CD4-positive, alpha-beta T cell treated with Interleukin-4 for 1 hour (primary cell): ENCODE results near the gene FAM3B.

ENCODE experiments used
- DNase-seq, 2 donors: peaks; one replicate each; pipeline ENCODE4 v3.0.0-alpha.2; 2020 to 2022

FAM3B gene

GRCh38 chr21:41369920-41370839 is 53.6 kb downstream of the FAM3B start:
- peak; percentile 36 to 51 for DNase-seq

- DNase-seq = peak in 1 of 2 donors; percentile 2
Measured at GRCh38 chr21:41370840-41371684, 54.5 kb downstream of the FAM3B start.

DNA sequence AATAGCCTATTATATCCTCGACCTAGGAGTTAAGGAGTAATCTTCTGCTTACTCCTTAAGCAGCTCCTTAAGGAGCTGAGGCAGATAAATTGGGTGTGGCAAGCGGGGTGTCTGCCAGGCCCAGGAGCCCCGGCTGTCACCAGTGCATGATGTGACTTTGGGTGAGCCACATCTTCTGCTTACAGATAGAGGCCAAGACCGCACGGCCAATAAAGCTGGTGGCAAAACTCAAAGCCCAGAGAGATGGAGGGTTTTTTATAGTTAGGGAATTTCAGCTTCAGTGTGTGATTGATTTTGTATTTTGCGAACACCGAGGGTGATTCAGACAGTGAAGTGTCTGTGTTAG is 55.1 kb downstream of the FAM3B start:
- DNase-seq = peak in 1 of 2 donors; percentile 7

GRCh38 chr21:41373253-41373652 is 56.7 kb downstream of the FAM3B start:
- DNase-seq = peak in 1 of 2 donors; percentile 7

GRCh38 chr21:41373763-41374162 is 57.2 kb downstream of the FAM3B start:
- DNase-seq = peak in 1 of 2 donors; percentile 3

- DNase-seq = peak in 1 of 2 donors; percentile 4
Measured at GRCh38 chr21:41374177-41374712, 57.6 kb downstream of the FAM3B start.

- DNase-seq = peak in 1 of 2 donors; percentile 10
Measured at GRCh38 chr21:41374867-41375533, 58.4 kb downstream of the FAM3B start.

DNA sequence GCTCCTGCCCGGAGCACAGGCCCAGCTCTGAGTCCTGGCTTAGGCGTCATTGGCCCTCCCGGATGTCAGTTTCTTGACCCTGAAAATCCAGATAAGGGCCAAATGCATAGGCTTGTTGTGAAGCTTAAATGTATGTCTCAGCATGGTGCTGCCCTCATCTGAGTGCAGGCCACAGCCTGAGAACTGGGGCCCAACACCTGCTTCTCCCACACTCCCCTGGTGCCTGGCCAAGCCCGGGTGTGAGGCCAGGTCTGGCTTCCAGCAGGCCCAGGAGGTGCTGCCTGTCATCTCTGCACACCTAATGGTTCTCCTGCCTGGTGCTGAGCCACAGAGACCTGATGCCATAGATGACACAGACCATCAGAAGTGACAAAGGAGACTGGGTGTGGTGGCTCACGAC is 59.3 kb downstream of the FAM3B start:
- no peak for DNase-seq

GRCh38 chr21:41377715-41378114 is 61.1 kb downstream of the FAM3B start:
- no peak for DNase-seq

- DNase-seq = no peak
Measured at GRCh38 chr21:41378849-41379248, 62.2 kb downstream of the FAM3B start.

GRCh38 chr21:41379901-41380300 is 63.3 kb downstream of the FAM3B start:
- DNase-seq = no peak

GRCh38 chr21:41381731-41382130 is 65.1 kb downstream of the FAM3B start:
- no peak for DNase-seq

DNA sequence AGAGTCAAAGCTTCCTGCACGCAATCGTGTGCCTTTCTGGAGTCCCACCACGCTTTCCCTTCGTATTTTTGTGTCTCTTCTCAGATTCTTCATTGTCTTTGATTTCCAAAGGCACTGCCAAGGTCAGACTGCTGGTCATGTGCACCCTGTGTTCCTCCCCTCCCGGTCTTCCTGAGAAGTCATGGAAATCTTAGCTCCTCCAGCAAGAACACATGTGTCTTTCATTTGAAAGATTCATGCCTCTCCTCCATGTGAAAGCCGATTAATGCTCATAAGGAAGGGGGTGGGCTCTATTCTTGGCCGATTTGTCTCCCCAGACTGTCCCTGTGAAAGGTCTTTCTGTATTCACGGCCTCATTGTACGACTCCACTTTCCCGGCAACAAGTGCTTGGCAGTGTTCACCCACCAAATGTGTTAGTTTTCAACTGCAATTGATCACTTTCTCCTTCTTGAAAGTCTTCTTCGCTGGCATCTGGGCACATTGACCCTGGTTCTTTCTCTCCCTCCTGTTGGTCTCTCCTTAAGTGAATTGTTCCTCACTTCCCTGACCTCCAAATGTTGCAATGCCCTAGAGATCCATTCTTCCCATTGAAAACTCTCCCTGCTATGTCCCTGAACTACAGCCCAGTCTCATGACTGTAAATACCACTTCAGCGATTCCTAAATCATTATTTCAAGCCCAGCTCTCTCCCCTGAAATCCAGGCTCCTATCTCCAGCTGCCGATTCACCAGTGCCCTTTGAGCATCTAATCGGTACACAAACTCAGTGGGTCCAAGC is 70.6 kb downstream of the FAM3B start:
- no peak for DNase-seq

DNA sequence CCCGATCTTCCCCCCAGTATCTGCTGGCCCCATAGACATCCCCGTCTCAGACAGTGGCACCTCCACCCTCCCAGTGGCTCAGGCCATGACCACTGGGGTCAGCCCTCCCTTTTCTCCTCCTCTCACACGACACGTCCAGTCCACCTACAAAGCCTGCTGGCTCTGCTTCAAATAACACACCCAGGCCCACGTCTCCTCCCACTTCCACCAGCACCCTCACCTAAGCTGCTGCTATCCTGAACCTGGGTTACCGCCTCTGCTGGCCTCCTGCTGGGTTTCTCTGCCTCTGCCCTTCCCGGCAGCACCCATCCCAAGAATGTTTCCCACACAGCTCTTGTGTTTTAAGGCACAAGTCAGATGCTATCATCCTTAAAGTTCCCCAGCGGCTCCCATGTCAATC is 71.2 kb downstream of the FAM3B start:
- no peak for DNase-seq

- no peak for DNase-seq
Measured at GRCh38 chr21:41388259-41388658, 71.7 kb downstream of the FAM3B start.

DNA sequence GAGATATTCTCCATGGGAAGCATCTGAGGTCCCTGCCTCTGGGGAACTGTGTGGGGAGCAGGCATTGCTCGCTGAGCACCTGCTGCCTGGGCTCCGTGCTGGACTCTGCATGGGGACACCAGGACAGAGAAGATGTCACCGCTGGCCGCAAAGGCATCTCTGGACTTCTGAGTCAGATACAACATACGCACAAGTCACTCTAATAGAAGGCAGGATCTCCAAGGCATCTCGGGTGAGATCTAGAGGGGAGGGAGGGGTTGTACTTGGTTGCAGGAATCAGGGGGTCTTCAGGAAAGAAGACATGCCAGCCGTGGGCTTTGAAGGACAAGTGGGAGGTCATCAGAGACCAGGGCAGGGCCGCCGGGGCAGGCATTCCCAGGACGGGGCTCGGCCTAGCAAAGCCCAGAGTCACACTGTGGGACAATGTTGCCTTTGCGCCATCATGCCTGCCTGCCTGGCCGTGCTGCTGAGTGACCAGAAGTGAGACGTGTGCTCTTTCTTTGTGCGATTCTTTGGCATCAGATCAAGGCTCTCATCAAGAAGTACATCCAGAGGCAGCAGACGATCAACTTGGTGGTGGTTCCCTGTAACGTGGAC is 73.5 kb downstream of the FAM3B start:
- peak in 1 of 2 donors; percentile 7 for DNase-seq

DNA sequence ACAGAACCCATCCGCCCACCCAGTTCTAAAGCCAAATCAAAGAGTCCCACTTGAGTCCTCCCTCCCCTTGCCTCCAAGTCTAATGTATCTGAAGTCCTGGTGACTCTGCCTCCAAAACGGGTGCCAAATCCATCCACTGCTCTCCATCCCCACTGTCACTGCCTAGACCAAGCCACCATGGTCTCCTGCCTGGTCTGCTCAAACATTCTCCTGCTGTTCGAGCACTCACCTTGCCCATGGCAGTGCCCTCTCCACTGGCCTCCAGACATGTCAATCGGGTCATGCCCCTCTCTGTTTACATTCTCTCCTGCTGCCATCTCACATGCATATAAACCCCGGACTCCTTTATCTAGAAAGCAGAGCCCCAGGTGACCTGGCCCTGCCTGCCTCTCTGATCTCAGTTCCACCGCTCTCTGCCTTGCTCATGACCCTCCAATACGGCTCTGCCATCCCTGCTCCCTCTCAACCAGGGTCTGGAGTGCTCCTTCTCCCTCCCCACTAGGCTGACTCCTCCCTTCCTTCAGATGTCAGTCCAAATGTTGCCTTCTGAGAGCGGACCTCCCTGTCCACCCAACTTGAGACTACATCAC is 77.4 kb downstream of the FAM3B start:
- DNase-seq = no peak

DNA sequence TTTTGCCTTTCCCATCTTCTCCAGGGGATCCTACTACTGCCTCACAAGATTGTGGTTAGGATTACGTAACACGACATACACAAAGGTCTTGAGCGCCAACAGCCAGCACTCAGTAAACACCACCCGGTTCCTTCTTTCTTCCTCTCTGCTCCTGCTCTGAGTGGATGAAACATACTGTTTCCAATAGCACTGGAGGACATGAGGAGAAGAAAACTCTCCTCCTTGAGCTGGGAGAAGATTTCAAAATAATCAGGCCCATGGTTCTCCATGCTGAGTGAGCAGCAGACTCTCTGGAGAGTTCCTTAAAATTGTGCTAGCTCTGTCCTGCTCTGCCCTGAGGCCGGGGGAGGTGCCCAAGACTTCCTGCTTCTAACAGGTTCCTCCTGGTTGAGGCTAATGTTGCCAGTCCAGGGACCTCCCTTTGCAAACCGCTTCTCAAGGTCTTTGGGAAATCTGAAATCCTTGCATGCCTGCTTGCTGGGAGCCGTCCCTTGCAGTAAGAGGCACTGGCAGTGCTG is 80.0 kb downstream of the FAM3B start:
- DNase-seq = no peak

DNA sequence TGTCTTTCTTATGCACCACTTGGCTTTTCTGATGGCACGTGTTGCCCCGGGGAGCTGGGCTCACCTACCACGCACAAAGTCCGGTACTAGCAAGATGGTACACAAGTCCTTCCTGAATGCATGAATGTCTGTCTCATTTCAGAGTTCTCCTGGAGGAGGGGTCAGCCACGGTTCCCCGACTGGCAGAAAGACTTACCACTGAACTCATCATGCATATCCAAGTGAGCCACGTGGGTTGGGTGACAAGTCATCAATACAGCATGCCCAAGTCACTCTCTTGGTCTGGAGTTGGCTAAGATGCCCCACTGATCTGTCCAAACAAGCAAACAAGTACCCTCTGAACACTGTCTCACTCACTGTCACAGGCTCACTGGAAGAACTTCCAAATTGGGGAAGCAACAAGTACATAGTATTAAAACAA is 80.9 kb downstream of the FAM3B start:
- DNase-seq = no peak

DNA sequence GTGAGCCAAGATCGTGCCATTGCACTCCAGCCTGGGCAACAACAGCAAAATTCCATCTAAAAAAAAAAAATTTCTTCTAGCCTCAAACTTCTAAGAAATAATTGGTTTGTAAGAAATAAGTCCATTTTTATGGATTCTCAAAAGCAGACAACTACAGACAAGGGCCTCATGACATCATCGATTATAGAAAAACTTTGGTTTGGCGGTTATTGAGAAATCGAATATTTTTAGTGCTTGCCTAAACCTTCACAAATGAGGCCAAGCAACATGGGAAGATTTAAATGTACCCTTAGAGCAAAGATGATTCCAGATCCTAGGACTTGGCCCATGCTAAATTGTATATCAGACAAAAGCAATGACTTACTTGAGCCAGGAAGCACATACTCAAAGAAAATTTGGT is 81.7 kb downstream of the FAM3B start:
- no peak for DNase-seq

DNA sequence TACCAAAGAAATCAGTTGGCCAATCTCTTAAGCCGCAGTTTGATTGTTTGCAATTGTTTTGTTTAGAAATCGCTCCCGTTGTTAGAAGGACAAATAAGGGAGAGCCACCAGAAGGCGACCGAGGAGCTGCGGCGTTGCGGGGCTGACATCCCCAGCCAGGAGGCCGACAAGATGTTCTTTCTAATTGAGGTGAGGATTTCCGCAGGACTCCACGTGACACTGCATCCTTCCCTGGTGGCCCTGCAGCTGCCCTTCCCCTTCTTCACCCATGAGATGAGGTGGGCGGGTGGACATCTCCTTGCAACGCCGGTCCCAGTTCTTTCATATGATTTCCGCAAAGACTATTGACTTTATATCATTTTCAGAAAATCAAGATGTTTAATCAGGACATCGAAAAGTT is 82.2 kb downstream of the FAM3B start:
- no peak for DNase-seq
